HG03280 (cell line): ENCODE results near the gene POR.
"Not testable (repeated sequence)": the region's sequence is repeated elsewhere in the genome, so short reads cannot be mapped to it uniquely, and the experiment has no call there.

ENCODE experiments used
- ATAC-seq: cut with Tn5 transposase; IDR thresholded peaks from one replicate; pipeline ENCODE4 v1.9.1; 2021; ENCODE audit warnings: mild to moderate bottlenecking, moderate library complexity; ENCODE audit not compliant: unreplicated experiment

The POR gene

GRCh38 chr7:75884476-75884875 is 30.5 kb upstream of the POR start:
- ATAC-seq: no peak

GRCh38 chr7:75885036-75885435 is 29.9 kb upstream of the POR start:
- no peak for ATAC-seq

GRCh38 chr7:75887669-75888369 is 27.1 kb upstream of the POR start:
- ATAC-seq: no peak

- ATAC-seq: no peak
These were observed 26.3 kb upstream of the POR start for GRCh38 chr7:75888464-75889222.

GRCh38 chr7:75889223-75889825 is 25.6 kb upstream of the POR start:
- ATAC-seq: no peak

GRCh38 chr7:75889826-75890225 is 25.1 kb upstream of the POR start:
- no peak for ATAC-seq

- ATAC-seq: not testable (repeated sequence)
These were observed 23.7 kb upstream of the POR start for GRCh38 chr7:75891237-75891636.

GRCh38 chr7:75891815-75892411 is 23.0 kb upstream of the POR start:
- no peak for ATAC-seq

GRCh38 chr7:75892634-75893272 is 22.2 kb upstream of the POR start:
- ATAC-seq: no peak

GRCh38 chr7:75896803-75897327 is 18.1 kb upstream of the POR start:
- ATAC-seq: no peak

- no peak for ATAC-seq
These were observed 14.2 kb upstream of the POR start for GRCh38 chr7:75900617-75901315.

- no peak for ATAC-seq
These were observed 9.0 kb upstream of the POR start for GRCh38 chr7:75905785-75906604.

GRCh38 chr7:75906991-75907667 is 7.8 kb upstream of the POR start:
- ATAC-seq: no peak

- ATAC-seq: not testable (repeated sequence)
These were observed 7.3 kb upstream of the POR start for GRCh38 chr7:75907668-75908039.

GRCh38 chr7:75909521-75910132 is 5.3 kb upstream of the POR start:
- no peak for ATAC-seq

- not testable (repeated sequence) for ATAC-seq
These were observed 3.8 kb upstream of the POR start for GRCh38 chr7:75911186-75911585.

- ATAC-seq: no peak
These were observed 1.5 kb upstream of the POR start for GRCh38 chr7:75913437-75913836.

- peak; percentile 2 for ATAC-seq
These were observed 743 bp upstream of the POR start for GRCh38 chr7:75914169-75914654.
